Caco-2 (cell line): Measurements from ENCODE around the gene RIOK1. TPM values are rescaled to one million over a fixed set of nuclear protein-coding genes. Genes with fewer than 3 reads are reported as not detected.
"Not testable (repeated sequence)": the region's sequence is repeated elsewhere in the genome, so short reads cannot be mapped to it uniquely, and the experiment has no call there.

Source experiments
- BruUV-seq: library from RNA; stranded (reverse); fragments of 400-500 nt; replicated peaks from 2 replicates; lab custom pipeline; 2021; lab: Mats Ljungman, UMichigan
- CTCF ChIA-PET: fragments of 300-600 bp; sonication (Branson Sonifier 250); formaldehyde crosslinking; loops from one replicate; lab custom pipeline; 2022; ENCODE audit warnings: antibody characterized with exemption; lab: Charles Lee
- POLR2A ChIA-PET: fragments of 300-600 bp; sonication (Branson Sonifier 250); formaldehyde crosslinking; loops from one replicate; lab custom pipeline; 2022; ENCODE audit warnings: antibody characterized with exemption; lab: Charles Lee
- DNase-seq, 2 experiments: peaks; one replicate each; pipeline versions ENCODE4 v3.0.0 to v3.0.0-alpha.2; 2020 to 2022
- H3K27me3 ChIP-seq: replicated peaks from 2 replicates; pipeline ENCODE4 v1.6.0; 2011; ENCODE audit warnings: low read length; ENCODE audit not compliant: control insufficient read depth, insufficient read depth
- H3K36me3 ChIP-seq: 2 replicates; pipeline ENCODE4 v1.5.1; 2011; ENCODE audit warnings: low read length; ENCODE audit not compliant: control insufficient read depth, insufficient read depth
- H3K4me1 ChIP-seq: fragments of 250-450 bp; sonication (Bioruptor Pico); 2 replicates; pipeline ENCODE4 v1.5.1; 2020; ENCODE audit warnings: mild to moderate bottlenecking
- H3K4me3 ChIP-seq: 2 replicates; pipeline ENCODE4 v1.5.1; 2011; ENCODE audit warnings: low read depth, mild to moderate bottlenecking, control low read depth, low read length
- H3K9me3 ChIP-seq: fragments of 250-450 bp; sonication (Bioruptor Pico); 2 replicates; pipeline ENCODE4 v1.5.1; 2020; ENCODE audit warnings: mild to moderate bottlenecking, moderate library complexity
- H3K27ac Mint-ChIP-seq: one replicate; pipeline ENCODE4 v1.8.0; 2022; ENCODE audit warnings: mixed read lengths; ENCODE audit not compliant: unreplicated experiment
- H3K27me3 Mint-ChIP-seq: one replicate; pipeline ENCODE4 v1.8.0; 2022; ENCODE audit warnings: mixed read lengths; ENCODE audit not compliant: insufficient read depth, unreplicated experiment
- H3K36me3 Mint-ChIP-seq: one replicate; pipeline ENCODE4 v1.8.0; 2022; ENCODE audit warnings: mild to moderate bottlenecking, mixed read lengths; ENCODE audit not compliant: insufficient read depth, unreplicated experiment
- H3K4me1 Mint-ChIP-seq: one replicate; pipeline ENCODE4 v1.8.0; 2022; ENCODE audit warnings: low read depth, mixed read lengths; ENCODE audit not compliant: unreplicated experiment
- H3K4me3 Mint-ChIP-seq: one replicate; pipeline ENCODE4 v1.8.0; 2022; ENCODE audit warnings: mild to moderate bottlenecking, moderate library complexity, mixed read lengths; ENCODE audit not compliant: unreplicated experiment
- H3K9me3 Mint-ChIP-seq: one replicate; pipeline ENCODE4 v1.8.0; 2022; ENCODE audit warnings: mixed read lengths; ENCODE audit not compliant: unreplicated experiment
- CTCF ChIP-seq, 2 experiments: fragments of 200-600 bp in 1 of 2; IDR thresholded peaks; 1 replicate in 1 of 2; 2 replicates in 1 of 2; pipeline versions ENCODE4 v1.5.1 to v1.8.0; 2011 to 2022; ENCODE audit warnings: antibody characterized with exemption in 1 of 2, control low read depth in 1 of 2, inconsistent platforms in 1 of 2, low read depth in 1 of 2, low read length in 1 of 2, mild to moderate bottlenecking in 1 of 2, moderate library complexity in 1 of 2; ENCODE audit not compliant: insufficient read depth in 1 of 2, severe bottlenecking in 1 of 2, unreplicated experiment in 1 of 2
- intact Hi-C: fragments of 100-400 bp; cut with micrococcal nuclease; formaldehyde crosslinking; loops from one replicate; pipeline ENCODE4 v1.10.0; 2022; ENCODE audit not compliant: unreplicated experiment
- total RNA-seq: library from RNA; stranded (reverse); gene quantifications from 2 replicates; pipeline ENCODE4 v1.2.3, GENCODE V29; 2022

Gene RIOK1
- total RNA-seq, 1 experiment from 2014 or later = 36.1 TPM

DNA sequence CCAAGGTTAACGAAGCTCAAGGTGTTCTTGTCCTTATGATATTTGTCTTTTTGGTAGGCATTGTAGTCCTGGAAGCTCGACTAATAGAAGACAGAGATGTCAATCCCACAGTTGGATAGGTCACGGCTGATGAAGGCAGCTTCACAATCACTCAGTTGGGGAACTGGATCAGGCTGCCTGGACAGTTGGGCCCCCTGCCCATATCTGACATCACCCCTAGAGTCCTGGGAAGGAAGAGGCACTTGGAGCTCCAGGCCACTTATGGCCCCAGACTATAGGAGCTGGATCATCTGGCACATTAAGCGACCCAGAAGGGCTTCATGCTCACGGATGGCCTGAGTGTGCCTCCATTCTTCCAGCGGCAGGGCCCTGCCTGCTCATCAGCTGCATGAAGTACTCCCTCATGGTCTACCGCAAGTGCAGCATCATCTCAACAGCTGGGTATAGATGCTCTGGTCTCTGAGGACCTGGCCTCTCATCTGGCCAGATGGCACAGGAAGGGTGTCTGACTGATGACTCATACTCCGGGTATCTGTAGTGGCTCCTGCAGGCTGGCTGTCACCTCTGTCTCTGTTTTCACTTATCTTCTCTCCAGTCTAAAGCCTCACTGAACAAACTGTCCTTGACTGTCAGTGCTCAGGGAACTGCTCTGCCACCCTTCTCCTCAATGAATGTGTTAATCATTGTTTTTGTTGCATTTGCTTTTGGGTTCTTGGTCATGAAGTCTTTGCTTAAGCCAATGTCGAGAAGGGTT, 47.4 kb upstream of the RIOK1 start:
- no peaks in the 10 kb centered on the region for H3K9me3 Mint-ChIP-seq
- Histone ChIP-seq H3K36me3 (no peaks in the 10 kb centered on the region; the same call in 1 of the 2 replicates), H3K4me3 (no peak overlapping the region), H3K4me1 (peaks cover 4% of the 10 kb centered on the region), H3K9me3 (no peaks in the 10 kb centered on the region; the same call in 1 of the 2 replicates), H3K27me3 (no peaks in the 10 kb centered on the region)
- intact Hi-C loops = no loop called here
- H3K4me3 Mint-ChIP-seq = no peak overlapping the region
- BruUV-seq = no TSS peak
- H3K27ac Mint-ChIP-seq = no peak overlapping the region
- H3K36me3 Mint-ChIP-seq = peaks cover 6% of the 10 kb centered on the region
- H3K4me1 Mint-ChIP-seq = no peaks in the 10 kb centered on the region
- ChIA-PET POLR2A (no interaction called here), CTCF (no interaction called here)
- TF ChIP-seq CTCF (IDR thresholded peaks at IDR 0.05; ENCODE audit: insufficient read depth in 1 of 2, low read depth in 1 of 2, low read length in 1 of 2, severe bottlenecking in 1 of 2, unreplicated experiment in 1 of 2) = no peak
- H3K27me3 Mint-ChIP-seq = no peaks in the 10 kb centered on the region
- no peak for DNase-seq

GRCh38 chr6:7343546-7344475, 45.8 kb upstream of the RIOK1 start:
- Mint-ChIP-seq H3K9me3 (peaks cover 6% of the 10 kb centered on the region), H3K4me1 (peaks cover 9% of the 10 kb centered on the region), H3K36me3 (peaks cover 6% of the 10 kb centered on the region), H3K27ac (no peak overlapping the region), H3K27me3 (no peaks in the 10 kb centered on the region), H3K4me3 (no peak overlapping the region)
- no TSS peak for BruUV-seq
- Histone ChIP-seq H3K9me3 (no peaks in the 10 kb centered on the region; the same call in 1 of the 2 replicates), H3K4me3 (no peak overlapping the region), H3K36me3 (no peaks in the 10 kb centered on the region; the same call in 1 of the 2 replicates), H3K27me3 (no peaks in the 10 kb centered on the region), H3K4me1 (peaks cover 14% of the 10 kb centered on the region)
- ChIA-PET POLR2A (no interaction called here), CTCF (no interaction called here)
- DNase-seq = no peak
- intact Hi-C loops = no loop called here
- TF ChIP-seq CTCF (IDR thresholded peaks at IDR 0.05; ENCODE audit: insufficient read depth in 1 of 2, low read depth in 1 of 2, low read length in 1 of 2, severe bottlenecking in 1 of 2, unreplicated experiment in 1 of 2) = no peak

- DNase-seq, H3K4me3 ChIP-seq, H3K4me1 Mint-ChIP-seq, BruUV-seq, H3K9me3 Mint-ChIP-seq, H3K4me3 Mint-ChIP-seq, H3K27me3 ChIP-seq, CTCF ChIA-PET, H3K27me3 Mint-ChIP-seq, H3K36me3 Mint-ChIP-seq, POLR2A ChIA-PET, H3K36me3 ChIP-seq, H3K27ac Mint-ChIP-seq, H3K9me3 ChIP-seq: not testable (repeated sequence)
- peaks cover 14% of the 10 kb centered on the region for H3K4me1 ChIP-seq
- intact Hi-C loops = loop anchor here (5.0 kb wide), 1 partner anchor 33 kb away; the partner anchor contains the start of gene SSR1
Observed at GRCh38 chr6:7344773-7345450, 44.7 kb upstream of the RIOK1 start.

GRCh38 chr6:7347551-7347997, 42.0 kb upstream of the RIOK1 start:
- H3K4me1 Mint-ChIP-seq, H3K36me3 ChIP-seq, H3K9me3 Mint-ChIP-seq, H3K27me3 ChIP-seq, H3K4me3 ChIP-seq, H3K9me3 ChIP-seq, CTCF ChIA-PET, H3K36me3 Mint-ChIP-seq, H3K27me3 Mint-ChIP-seq, BruUV-seq: not testable (repeated sequence)
- Mint-ChIP-seq H3K4me3 (peak overlapping the region; percentile 63), H3K27ac (peak overlapping the region; percentile 94)
- peaks cover 14% of the 10 kb centered on the region for H3K4me1 ChIP-seq
- intact Hi-C loops = loop anchor here (2.0 to 5.0 kb wide), 2 partner anchors 35 to 41 kb away; partner anchors contain the start of genes CAGE1, RIOK1 and SSR1
- DNase-seq = peak; percentile 86 to 95
- POLR2A ChIA-PET = interaction anchor here (0.7 to 1.8 kb wide), 2 partner anchors 41 to 42 kb away, joined by 3 to 8 read pairs; partner anchors contain the start of genes CAGE1 and RIOK1

- H3K4me3 ChIP-seq, DNase-seq, H3K9me3 Mint-ChIP-seq, H3K4me1 Mint-ChIP-seq, H3K27me3 Mint-ChIP-seq, CTCF ChIA-PET, intact Hi-C loops, POLR2A ChIA-PET, BruUV-seq, H3K4me3 Mint-ChIP-seq, H3K9me3 ChIP-seq, H3K27me3 ChIP-seq, H3K36me3 ChIP-seq, H3K36me3 Mint-ChIP-seq, H3K27ac Mint-ChIP-seq: not testable (repeated sequence)
- peaks cover 14% of the 10 kb centered on the region for H3K4me1 ChIP-seq
Observed at GRCh38 chr6:7350591-7350990, 39.0 kb upstream of the RIOK1 start.
